ENCODE data around the gene CWC27. TPM values are rescaled to one million over a fixed set of nuclear protein-coding genes. Genes with fewer than 3 reads are reported as not detected.

Gene CWC27
- total and polyA plus RNA-seq, 7 donors: 16.0 to 31.2 (median 19.3) TPM

DNA sequence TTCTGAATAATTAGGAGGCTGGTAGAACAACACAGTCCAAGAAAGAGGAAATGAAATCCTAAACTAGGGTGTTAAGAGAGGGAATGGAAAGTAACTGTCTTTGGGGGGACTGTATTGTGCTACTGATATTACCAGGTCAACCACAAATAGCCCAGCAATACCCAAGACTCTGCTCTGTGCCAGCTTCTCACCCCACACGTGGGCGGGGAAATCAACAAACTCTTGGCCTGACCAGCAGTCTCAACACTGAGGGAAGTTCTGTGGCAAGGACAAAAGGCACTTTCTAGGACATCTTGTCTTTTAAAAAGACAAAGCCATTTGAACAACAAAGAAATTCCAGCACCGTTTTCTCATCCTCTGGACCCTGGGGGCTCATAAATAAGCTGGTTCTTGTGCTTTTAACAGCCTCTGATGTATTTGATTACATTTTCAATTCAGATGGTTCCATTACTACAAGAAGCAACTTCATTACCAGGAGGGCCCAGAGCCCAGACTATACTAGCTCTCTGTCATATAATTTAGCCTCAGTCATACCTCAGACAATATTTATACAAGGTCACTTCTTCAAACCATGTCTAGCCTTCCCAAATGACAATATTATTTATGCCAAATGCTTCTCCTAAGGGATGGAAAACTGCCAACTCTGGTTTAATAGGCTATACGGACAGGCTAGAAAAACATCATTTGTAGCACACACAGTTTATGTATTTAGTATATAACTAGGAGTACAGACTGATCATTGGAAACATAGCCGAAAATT is 297.8 kb downstream of the CWC27 start:
- H3K27ac ChIP-seq: no peak overlapping the region
- no peaks in the 10 kb centered on the region for H3K36me3 ChIP-seq (ENCODE audit: insufficient read depth in 1 of 2, low read depth in 1 of 2)
- no peak for DNase-seq
- no peak overlapping the region for H3K4me3 ChIP-seq
- no peak for TF ChIP-seq CTCF (IDR thresholded peaks at IDR 0.05)
- intact Hi-C loops (cut with DNase I): no loop called here
- ATAC-seq: no peak
- H3K4me1 ChIP-seq: no peaks in the 10 kb centered on the region
- H3K9me3 ChIP-seq: no peaks in the 10 kb centered on the region
- no peaks in the 10 kb centered on the region for H3K27me3 ChIP-seq (ENCODE audit: insufficient read depth in 3 of 3, low read length in 2 of 3)
- 39 to 46% (median 41%) methylated on average over 5 of the region's 5 CpGs for WGBS, 3 donors

GRCh38 chr5:65067147-65067506 is 298.4 kb downstream of the CWC27 start:
- 88 to 100% (median 89%) methylated on average over 1 of the region's 1 CpG for WGBS, 3 donors
- Histone ChIP-seq H3K9me3 (no peaks in the 10 kb centered on the region), H3K4me3 (no peak overlapping the region), H3K27me3 (ENCODE audit: insufficient read depth in 3 of 3, low read length in 2 of 3) (no peaks in the 10 kb centered on the region), H3K4me1 (no peaks in the 10 kb centered on the region), H3K27ac (no peak overlapping the region), H3K36me3 (ENCODE audit: insufficient read depth in 1 of 2, low read depth in 1 of 2) (no peaks in the 10 kb centered on the region)
- ATAC-seq (no peak), DNase-seq (no peak)
- intact Hi-C loops (cut with DNase I): no loop called here
- no peak for TF ChIP-seq CTCF (IDR thresholded peaks at IDR 0.05)

Other genes starting within 250 kb of the CWC27 start
- not detected for gene SHISAL2B, start 78.4 kb upstream of the CWC27 start, total RNA-seq
- under 1 TPM in 1 of 3 donors, not detected in 2; 0.06 TPM for gene SHISAL2B, start 78.4 kb upstream of the CWC27 start, polyA plus RNA-seq
- 10 to 100 TPM in 1 of 4 donors, 1 to 10 TPM in 3; 6.9 to 11.1 (median 8.6) TPM for gene SREK1IP1, start 239 bp upstream of the CWC27 start, total RNA-seq
- 1 to 10 TPM; 4.6 to 6.7 (median 5.9) TPM for gene SREK1IP1, start 239 bp upstream of the CWC27 start, polyA plus RNA-seq

Data from psoas muscle (tissue), 8 donors.